ENCODE measurements around the gene KRTDAP.
A peak's percentile ranks its signal among the peaks of the same experiment; 100 is the strongest.

Gene KRTDAP

GRCh38 chr19:35490364-35490763 is at the start of gene KRTDAP:
KRTDAP (minus strand) TSS chr19:35490464; CDS start chr19:35490442, 22 bp downstream.
- no peak for DNase-seq

GRCh38 chr19:35539850-35540249 is 49.6 kb upstream of the KRTDAP start:
- DNase-seq = no peak

- DNase-seq = no peak
Measured at GRCh38 chr19:35539314-35539713, 49.0 kb upstream of the KRTDAP start.

- no peak for DNase-seq
Measured at GRCh38 chr19:35534803-35535480, 44.7 kb upstream of the KRTDAP start.

GRCh38 chr19:35533822-35534392 is 43.6 kb upstream of the KRTDAP start:
- DNase-seq = no peak

GRCh38 chr19:35533201-35533821 is 43.0 kb upstream of the KRTDAP start, which contains the start of gene GAPDHS:
GAPDHS (plus strand) TSS chr19:35533456; CDS start chr19:35533528, 72 bp downstream.
- peak in 1 of 56 donors; percentile 15 for DNase-seq

GRCh38 chr19:35531291-35531690 is 41.0 kb upstream of the KRTDAP start:
- no peak for DNase-seq

- no peak for DNase-seq
Measured at GRCh38 chr19:35529241-35530218, 39.3 kb upstream of the KRTDAP start.

GRCh38 chr19:35528218-35529038 is 38.2 kb upstream of the KRTDAP start, which contains the start of gene SBSN:
SBSN (minus strand) TSS chr19:35528311; CDS start chr19:35528281, 30 bp downstream.
- DNase-seq = no peak

- DNase-seq = no peak
Measured at GRCh38 chr19:35525873-35526272, 35.6 kb upstream of the KRTDAP start.

- DNase-seq = no peak
Measured at GRCh38 chr19:35524181-35524837, 34.0 kb upstream of the KRTDAP start.

GRCh38 chr19:35522745-35523327 is 32.6 kb upstream of the KRTDAP start:
- DNase-seq = no peak

GRCh38 chr19:35521124-35521743 is 31.0 kb upstream of the KRTDAP start:
- no peak for DNase-seq

- DNase-seq = no peak
Measured at GRCh38 chr19:35519291-35519690, 29.0 kb upstream of the KRTDAP start.

- DNase-seq = no peak
Measured at GRCh38 chr19:35518313-35518712, 28.0 kb upstream of the KRTDAP start.

GRCh38 chr19:35517342-35517741 is 27.1 kb upstream of the KRTDAP start:
- DNase-seq = no peak

- no peak for DNase-seq
Measured at GRCh38 chr19:35516310-35516709, 26.0 kb upstream of the KRTDAP start.

- DNase-seq = no peak
Measured at GRCh38 chr19:35514282-35514809, 24.1 kb upstream of the KRTDAP start.
